ENCODE data around the gene IGFBP2.
A peak's percentile ranks its signal among the peaks of the same experiment; 100 is the strongest.

Gene IGFBP2

DNA sequence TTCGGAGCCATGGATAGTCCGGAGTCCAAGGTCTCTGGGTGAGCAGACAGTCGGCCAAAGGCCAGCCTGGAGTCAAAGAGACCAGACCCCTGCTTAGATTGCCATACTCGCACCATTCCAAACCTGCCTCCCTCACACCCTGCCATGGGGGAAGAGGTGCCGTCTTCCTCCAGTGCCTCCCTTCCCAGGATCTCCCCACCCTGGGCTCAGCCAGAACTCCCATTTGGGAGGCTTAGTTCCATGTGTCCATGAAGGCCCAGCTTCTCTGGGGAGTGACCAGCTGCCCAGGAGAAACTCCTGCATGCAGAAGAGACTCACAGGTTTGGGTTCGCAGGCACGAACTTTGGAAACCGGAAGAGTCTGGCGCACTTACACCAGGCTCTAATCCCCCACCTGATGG, 40.4 kb downstream of the IGFBP2 start:
- no peak overlapping the region for H3K27ac ChIP-seq (ENCODE audit: poor library complexity, severe bottlenecking)
- DNase-seq (ENCODE audit: low spot score) (no peak), ATAC-seq (ENCODE audit: low read depth) (no peak)
- TF ChIP-seq, protein P1, sequence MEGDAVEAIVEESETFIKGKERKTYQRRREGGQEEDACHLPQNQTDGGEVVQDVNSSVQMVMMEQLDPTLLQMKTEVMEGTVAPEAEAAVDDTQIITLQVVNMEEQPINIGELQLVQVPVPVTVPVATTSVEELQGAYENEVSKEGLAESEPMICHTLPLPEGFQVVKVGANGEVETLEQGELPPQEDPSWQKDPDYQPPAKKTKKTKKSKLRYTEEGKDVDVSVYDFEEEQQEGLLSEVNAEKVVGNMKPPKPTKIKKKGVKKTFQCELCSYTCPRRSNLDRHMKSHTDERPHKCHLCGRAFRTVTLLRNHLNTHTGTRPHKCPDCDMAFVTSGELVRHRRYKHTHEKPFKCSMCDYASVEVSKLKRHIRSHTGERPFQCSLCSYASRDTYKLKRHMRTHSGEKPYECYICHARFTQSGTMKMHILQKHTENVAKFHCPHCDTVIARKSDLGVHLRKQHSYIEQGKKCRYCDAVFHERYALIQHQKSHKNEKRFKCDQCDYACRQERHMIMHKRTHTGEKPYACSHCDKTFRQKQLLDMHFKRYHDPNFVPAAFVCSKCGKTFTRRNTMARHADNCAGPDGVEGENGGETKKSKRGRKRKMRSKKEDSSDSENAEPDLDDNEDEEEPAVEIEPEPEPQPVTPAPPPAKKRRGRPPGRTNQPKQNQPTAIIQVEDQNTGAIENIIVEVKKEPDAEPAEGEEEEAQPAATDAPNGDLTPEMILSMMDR (IDR thresholded peaks at IDR 0.05; ENCODE audit: poor library complexity, severe bottlenecking), result no peak
- no peaks in the 10 kb centered on the region for H3K36me3 ChIP-seq (ENCODE audit: low read depth)
- H3K27me3 ChIP-seq (ENCODE audit: insufficient read depth, poor library complexity, severe bottlenecking), result no peaks in the 10 kb centered on the region
- H3K4me3 ChIP-seq (ENCODE audit: severe bottlenecking), result no peak overlapping the region
- no peaks in the 10 kb centered on the region for H3K9me3 ChIP-seq (ENCODE audit: severe bottlenecking)
- no peaks in the 10 kb centered on the region for H3K4me1 ChIP-seq (ENCODE audit: insufficient read depth, poor library complexity, severe bottlenecking)

DNA sequence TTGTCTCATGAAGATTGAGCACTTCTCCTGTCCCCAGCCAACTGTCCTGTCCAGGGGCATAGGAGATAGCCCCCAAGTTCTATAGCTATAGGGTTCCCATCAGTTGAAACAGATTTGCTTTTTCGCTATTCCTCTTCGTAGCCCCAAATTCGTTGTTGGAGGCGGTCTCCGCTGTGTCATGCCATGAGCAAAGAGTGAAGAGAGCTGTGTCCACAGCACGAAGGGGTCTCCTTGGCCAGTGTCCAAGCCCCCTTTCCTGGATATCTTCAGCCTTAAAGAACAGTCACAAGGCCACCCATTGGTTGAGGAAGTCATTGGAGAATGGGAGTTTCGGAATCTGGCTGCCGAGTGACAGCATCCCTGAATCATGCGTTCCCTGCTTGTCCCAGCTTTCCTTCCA, 41.2 kb downstream of the IGFBP2 start:
- H3K27ac ChIP-seq (ENCODE audit: poor library complexity, severe bottlenecking), result no peak overlapping the region
- no peaks in the 10 kb centered on the region for H3K27me3 ChIP-seq (ENCODE audit: insufficient read depth, poor library complexity, severe bottlenecking)
- no peaks in the 10 kb centered on the region for H3K36me3 ChIP-seq (ENCODE audit: low read depth)
- H3K4me3 ChIP-seq (ENCODE audit: severe bottlenecking), result no peak overlapping the region
- H3K9me3 ChIP-seq (ENCODE audit: severe bottlenecking), result no peaks in the 10 kb centered on the region
- ATAC-seq (ENCODE audit: low read depth) (no peak), DNase-seq (ENCODE audit: low spot score) (no peak)
- no peaks in the 10 kb centered on the region for H3K4me1 ChIP-seq (ENCODE audit: insufficient read depth, poor library complexity, severe bottlenecking)
- TF ChIP-seq, protein P1 (IDR thresholded peaks at IDR 0.05; ENCODE audit: poor library complexity, severe bottlenecking), result no peak

DNA sequence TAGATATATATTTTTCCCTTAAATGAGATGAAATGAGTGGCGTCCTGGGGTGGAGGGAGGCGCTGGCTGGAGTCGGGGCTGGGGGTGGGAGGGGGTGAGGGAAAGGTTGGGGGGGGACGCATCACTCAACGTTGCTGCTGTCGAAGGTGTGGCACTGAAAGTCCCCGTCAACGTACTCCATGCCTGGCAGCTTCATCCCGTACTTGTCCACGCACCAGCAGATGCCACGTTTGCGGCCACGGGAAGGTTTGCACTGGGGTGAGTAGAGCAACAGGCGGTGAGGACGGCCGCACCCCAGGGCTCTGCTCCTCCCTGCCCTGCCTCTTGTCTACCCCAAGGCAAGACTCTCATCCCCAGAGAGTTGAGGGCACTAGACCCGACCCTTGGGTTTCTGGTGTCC, 43.4 kb downstream of the IGFBP2 start:
- ATAC-seq (ENCODE audit: low read depth) (no peak), DNase-seq (ENCODE audit: low spot score) (no peak)
- peaks cover 2% of the 10 kb centered on the region for H3K4me1 ChIP-seq (ENCODE audit: insufficient read depth, poor library complexity, severe bottlenecking)
- H3K27ac ChIP-seq (ENCODE audit: poor library complexity, severe bottlenecking), result no peak overlapping the region
- no peaks in the 10 kb centered on the region for H3K36me3 ChIP-seq (ENCODE audit: low read depth)
- H3K4me3 ChIP-seq (ENCODE audit: severe bottlenecking), result no peak overlapping the region
- H3K9me3 ChIP-seq (ENCODE audit: severe bottlenecking), result no peaks in the 10 kb centered on the region
- no peaks in the 10 kb centered on the region for H3K27me3 ChIP-seq (ENCODE audit: insufficient read depth, poor library complexity, severe bottlenecking)
- TF ChIP-seq, protein P1 (IDR thresholded peaks at IDR 0.05; ENCODE audit: poor library complexity, severe bottlenecking), result no peak

DNA sequence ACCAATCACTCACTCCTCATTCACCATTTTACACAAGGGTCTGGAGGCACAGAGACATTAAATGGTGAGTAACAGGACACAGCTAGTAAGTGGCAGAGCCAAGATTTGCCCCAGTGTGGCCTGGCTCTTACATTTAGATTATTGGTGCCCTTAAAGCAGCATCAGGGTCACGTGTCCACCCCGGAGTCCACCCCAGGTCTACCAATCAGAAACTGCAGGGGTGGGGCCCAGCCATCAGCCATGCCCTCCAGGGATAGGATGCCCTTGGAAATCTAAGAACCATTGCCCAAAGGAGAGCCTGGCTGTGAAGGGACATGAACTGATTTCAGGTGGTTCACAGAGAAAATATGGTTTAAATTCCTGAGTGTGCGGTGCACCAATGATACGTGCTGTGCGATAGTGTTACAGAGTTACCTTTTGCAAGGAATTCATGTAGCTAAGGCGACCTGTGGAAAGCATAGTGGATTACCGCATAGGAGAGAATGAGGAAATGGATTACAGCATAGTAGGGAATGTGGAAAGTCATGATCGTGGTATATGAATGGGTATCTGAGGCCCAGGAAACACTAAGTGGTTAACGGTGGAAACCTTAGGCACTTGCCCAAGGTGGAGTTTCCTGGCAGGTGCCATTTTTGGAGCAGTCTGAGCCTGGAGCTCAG, 44.3 kb downstream of the IGFBP2 start:
- Histone ChIP-seq H3K27me3 (ENCODE audit: insufficient read depth, poor library complexity, severe bottlenecking) (no peaks in the 10 kb centered on the region), H3K4me3 (ENCODE audit: severe bottlenecking) (no peak overlapping the region), H3K4me1 (ENCODE audit: insufficient read depth, poor library complexity, severe bottlenecking) (peaks cover 7% of the 10 kb centered on the region), H3K27ac (ENCODE audit: poor library complexity, severe bottlenecking) (no peak overlapping the region), H3K36me3 (ENCODE audit: low read depth) (no peaks in the 10 kb centered on the region), H3K9me3 (ENCODE audit: severe bottlenecking) (no peaks in the 10 kb centered on the region)
- DNase-seq (ENCODE audit: low spot score), result no peak
- ATAC-seq (ENCODE audit: low read depth), result 0 out of 3 replicates have a peak, but pooled peaks have one; percentile 3
- TF ChIP-seq, protein P1 (IDR thresholded peaks at IDR 0.05; ENCODE audit: poor library complexity, severe bottlenecking), result no peak

DNA sequence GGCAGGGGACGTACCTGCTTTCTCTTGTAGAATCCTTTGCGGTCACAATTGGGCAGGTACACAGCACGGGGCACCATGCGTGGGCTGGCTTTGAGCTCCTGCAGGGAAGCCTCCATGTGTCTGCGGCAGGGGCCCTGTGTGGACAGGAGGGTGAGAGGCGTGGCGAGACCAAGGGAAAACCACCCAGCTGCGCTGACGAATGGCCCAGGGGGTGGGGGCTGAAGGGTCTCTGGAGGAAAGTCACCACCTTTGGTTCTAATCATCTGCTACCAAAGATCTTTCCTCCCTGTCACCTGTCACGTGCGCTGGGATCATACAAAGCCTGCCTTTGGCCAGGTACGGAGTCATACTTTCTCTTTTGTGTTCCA, 44.9 kb downstream of the IGFBP2 start:
- ATAC-seq (ENCODE audit: low read depth), result no peak
- DNase-seq (ENCODE audit: low spot score), result no peak
- Histone ChIP-seq H3K4me1 (ENCODE audit: insufficient read depth, poor library complexity, severe bottlenecking) (peaks cover 7% of the 10 kb centered on the region), H3K36me3 (ENCODE audit: low read depth) (no peaks in the 10 kb centered on the region), H3K27me3 (ENCODE audit: insufficient read depth, poor library complexity, severe bottlenecking) (no peaks in the 10 kb centered on the region), H3K27ac (ENCODE audit: poor library complexity, severe bottlenecking) (no peak overlapping the region), H3K4me3 (ENCODE audit: severe bottlenecking) (no peak overlapping the region), H3K9me3 (ENCODE audit: severe bottlenecking) (no peaks in the 10 kb centered on the region)
- TF ChIP-seq, protein P1 (IDR thresholded peaks at IDR 0.05; ENCODE audit: poor library complexity, severe bottlenecking), result no peak
